ENCODE results near the gene FAM161B.
"Not testable (repeated sequence)": the region's sequence is repeated elsewhere in the genome, so short reads cannot be mapped to it uniquely, and the experiment has no call there.

Gene FAM161B

GRCh38 chr14:73943083-73943482 is 6.8 kb downstream of the FAM161B start:
- no peak for DNase-seq (ENCODE audit: low read depth in 2 of 3, low spot score in 2 of 3)

- DNase-seq (ENCODE audit: low read depth in 2 of 3, low spot score in 2 of 3): no peak
Measured at GRCh38 chr14:73942180-73942579, 7.7 kb downstream of the FAM161B start.

- DNase-seq (ENCODE audit: low read depth in 2 of 3, low spot score in 2 of 3): no peak
Measured at GRCh38 chr14:73937012-73937411, 12.9 kb downstream of the FAM161B start.

GRCh38 chr14:73936548-73936947 is 13.3 kb downstream of the FAM161B start:
- DNase-seq (ENCODE audit: low read depth in 2 of 3, low spot score in 2 of 3): no peak

GRCh38 chr14:73935666-73936065 is 14.2 kb downstream of the FAM161B start:
- DNase-seq (ENCODE audit: low read depth in 2 of 3, low spot score in 2 of 3): no peak

- DNase-seq (ENCODE audit: low read depth in 2 of 3, low spot score in 2 of 3): no peak
Measured at GRCh38 chr14:73924337-73924736, 25.6 kb downstream of the FAM161B start.

- DNase-seq (ENCODE audit: low read depth in 2 of 3, low spot score in 2 of 3): not testable (repeated sequence)
Measured at GRCh38 chr14:73919457-73919856, 30.4 kb downstream of the FAM161B start.

- no peak for DNase-seq (ENCODE audit: low read depth in 2 of 3, low spot score in 2 of 3)
Measured at GRCh38 chr14:73916324-73916723, 33.6 kb downstream of the FAM161B start.

GRCh38 chr14:73913256-73913655 is 36.6 kb downstream of the FAM161B start:
- no peak for DNase-seq (ENCODE audit: low read depth in 2 of 3, low spot score in 2 of 3)

GRCh38 chr14:73909681-73910080 is 40.2 kb downstream of the FAM161B start:
- no peak for DNase-seq (ENCODE audit: low read depth in 2 of 3, low spot score in 2 of 3)

- DNase-seq (ENCODE audit: low read depth in 2 of 3, low spot score in 2 of 3): no peak
Measured at GRCh38 chr14:73903028-73903427, 46.9 kb downstream of the FAM161B start.

GRCh38 chr14:73896521-73896920 is 53.4 kb downstream of the FAM161B start:
- DNase-seq (ENCODE audit: low read depth in 2 of 3, low spot score in 2 of 3): no peak

GRCh38 chr14:73895939-73896338 is 54.0 kb downstream of the FAM161B start:
- no peak for DNase-seq (ENCODE audit: low read depth in 2 of 3, low spot score in 2 of 3)

GRCh38 chr14:73894180-73894687 is 55.7 kb downstream of the FAM161B start:
- DNase-seq (ENCODE audit: low read depth in 2 of 3, low spot score in 2 of 3): not testable (repeated sequence)

GRCh38 chr14:73889376-73889775 is 60.5 kb downstream of the FAM161B start:
- no peak for DNase-seq (ENCODE audit: low read depth in 2 of 3, low spot score in 2 of 3)

- DNase-seq (ENCODE audit: low read depth in 2 of 3, low spot score in 2 of 3): no peak
Measured at GRCh38 chr14:73888971-73889370, 60.9 kb downstream of the FAM161B start.

GRCh38 chr14:73888460-73888725 is 61.5 kb downstream of the FAM161B start:
- no peak for DNase-seq (ENCODE audit: low read depth in 2 of 3, low spot score in 2 of 3)

GRCh38 chr14:73887694-73888459 is 62.0 kb downstream of the FAM161B start:
- no peak for DNase-seq (ENCODE audit: low read depth in 2 of 3, low spot score in 2 of 3)

GRCh38 chr14:73887318-73887616 is 62.6 kb downstream of the FAM161B start:
- DNase-seq (ENCODE audit: low read depth in 2 of 3, low spot score in 2 of 3): no peak

- DNase-seq (ENCODE audit: low read depth in 2 of 3, low spot score in 2 of 3): peak; percentile 83 to 91 (median 83)
Measured at GRCh38 chr14:73886449-73887317, 63.2 kb downstream of the FAM161B start, which contains the start of gene ZNF410. Gene ZNF410, plus strand, starts transcription at chr14:73886859. Its CDS starts 5,317 bp downstream, at chr14:73892176.

GRCh38 chr14:73884438-73885190 is 65.3 kb downstream of the FAM161B start:
- no peak for DNase-seq (ENCODE audit: low read depth in 2 of 3, low spot score in 2 of 3)
